Caco-2 (cell line): ENCODE measurements around the gene BIK. TPM values are rescaled to one million over a fixed set of nuclear protein-coding genes. Genes with fewer than 3 reads are reported as not detected.

Source experiments
- BruUV-seq: library from RNA; stranded (reverse); fragments of 400-500 nt; replicated peaks from 2 replicates; lab custom pipeline; 2021; lab: Mats Ljungman, UMichigan
- CTCF ChIA-PET: fragments of 300-600 bp; sonication (Branson Sonifier 250); formaldehyde crosslinking; loops from one replicate; lab custom pipeline; 2022; ENCODE audit warnings: antibody characterized with exemption; lab: Charles Lee
- POLR2A ChIA-PET: fragments of 300-600 bp; sonication (Branson Sonifier 250); formaldehyde crosslinking; loops from one replicate; lab custom pipeline; 2022; ENCODE audit warnings: antibody characterized with exemption; lab: Charles Lee
- DNase-seq, 2 experiments: peaks; one replicate each; pipeline versions ENCODE4 v3.0.0 to v3.0.0-alpha.2; 2020 to 2022
- H3K27me3 ChIP-seq: replicated peaks from 2 replicates; pipeline ENCODE4 v1.6.0; 2011; ENCODE audit warnings: low read length; ENCODE audit not compliant: control insufficient read depth, insufficient read depth
- H3K36me3 ChIP-seq: 2 replicates; pipeline ENCODE4 v1.5.1; 2011; ENCODE audit warnings: low read length; ENCODE audit not compliant: control insufficient read depth, insufficient read depth
- H3K4me1 ChIP-seq: fragments of 250-450 bp; sonication (Bioruptor Pico); 2 replicates; pipeline ENCODE4 v1.5.1; 2020; ENCODE audit warnings: mild to moderate bottlenecking
- H3K4me3 ChIP-seq: 2 replicates; pipeline ENCODE4 v1.5.1; 2011; ENCODE audit warnings: low read depth, mild to moderate bottlenecking, control low read depth, low read length
- H3K9me3 ChIP-seq: fragments of 250-450 bp; sonication (Bioruptor Pico); 2 replicates; pipeline ENCODE4 v1.5.1; 2020; ENCODE audit warnings: mild to moderate bottlenecking, moderate library complexity
- H3K27ac Mint-ChIP-seq: one replicate; pipeline ENCODE4 v1.8.0; 2022; ENCODE audit warnings: mixed read lengths; ENCODE audit not compliant: unreplicated experiment
- H3K27me3 Mint-ChIP-seq: one replicate; pipeline ENCODE4 v1.8.0; 2022; ENCODE audit warnings: mixed read lengths; ENCODE audit not compliant: insufficient read depth, unreplicated experiment
- H3K36me3 Mint-ChIP-seq: one replicate; pipeline ENCODE4 v1.8.0; 2022; ENCODE audit warnings: mild to moderate bottlenecking, mixed read lengths; ENCODE audit not compliant: insufficient read depth, unreplicated experiment
- H3K4me1 Mint-ChIP-seq: one replicate; pipeline ENCODE4 v1.8.0; 2022; ENCODE audit warnings: low read depth, mixed read lengths; ENCODE audit not compliant: unreplicated experiment
- H3K4me3 Mint-ChIP-seq: one replicate; pipeline ENCODE4 v1.8.0; 2022; ENCODE audit warnings: mild to moderate bottlenecking, moderate library complexity, mixed read lengths; ENCODE audit not compliant: unreplicated experiment
- H3K9me3 Mint-ChIP-seq: one replicate; pipeline ENCODE4 v1.8.0; 2022; ENCODE audit warnings: mixed read lengths; ENCODE audit not compliant: unreplicated experiment
- intact Hi-C: fragments of 100-400 bp; cut with micrococcal nuclease; formaldehyde crosslinking; loops from one replicate; pipeline ENCODE4 v1.10.0; 2022; ENCODE audit not compliant: unreplicated experiment
- total RNA-seq: library from RNA; stranded (reverse); gene quantifications from 2 replicates; pipeline ENCODE4 v1.2.3, GENCODE V29; 2022
- TF ChIP-seq, protein P1 (sequence below), 2 experiments: fragments of 200-600 bp in 1 of 2; IDR thresholded peaks; 1 replicate in 1 of 2; 2 replicates in 1 of 2; pipeline versions ENCODE4 v1.5.1 to v1.8.0; 2011 to 2022; ENCODE audit warnings: antibody characterized with exemption in 1 of 2, control low read depth in 1 of 2, inconsistent platforms in 1 of 2, low read depth in 1 of 2, low read length in 1 of 2, mild to moderate bottlenecking in 1 of 2, moderate library complexity in 1 of 2; ENCODE audit not compliant: insufficient read depth in 1 of 2, severe bottlenecking in 1 of 2, unreplicated experiment in 1 of 2

BIK gene
- total RNA-seq, 1 experiment from 2014 or later, result 13.3 TPM

DNA sequence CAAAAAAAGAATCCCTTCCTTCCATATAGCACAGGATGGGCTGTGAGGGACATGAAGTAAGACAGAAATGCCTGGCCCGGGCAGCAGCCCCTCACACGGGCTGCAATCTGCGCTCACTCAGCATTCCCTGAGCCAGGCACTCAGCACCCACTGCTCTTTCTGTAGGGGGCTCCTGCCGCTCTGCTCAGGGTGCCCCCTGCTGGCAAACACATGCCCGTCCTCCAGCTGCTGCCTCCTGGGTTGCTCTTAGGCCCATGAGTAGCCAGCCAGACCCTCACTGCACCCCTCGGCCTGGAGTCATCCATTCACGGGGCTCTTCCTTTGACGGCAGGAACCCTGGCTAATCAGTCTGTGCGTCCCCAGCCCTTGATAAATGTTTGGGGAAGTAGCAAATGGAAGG is 25.7 kb downstream of the BIK start:
- H3K27me3 ChIP-seq, result no peaks in the 10 kb centered on the region
- no peaks in the 10 kb centered on the region for H3K9me3 ChIP-seq
- H3K4me3 Mint-ChIP-seq, result no peak overlapping the region
- H3K36me3 Mint-ChIP-seq, result peaks cover 81% of the 10 kb centered on the region
- no peaks in the 10 kb centered on the region for H3K9me3 Mint-ChIP-seq
- ChIA-PET POLR2A (no interaction called here), CTCF (interaction anchor here (0.6 kb wide), 1 partner anchor 33 kb away, joined by 7 read pairs; no protein-coding TSS in a partner anchor)
- no peaks in the 10 kb centered on the region for H3K4me1 Mint-ChIP-seq
- BruUV-seq, result no TSS peak
- intact Hi-C loops, result no loop called here
- peak in 1 of 2 experiments; percentile 68 for DNase-seq
- H3K4me3 ChIP-seq, result no peak overlapping the region
- peaks cover 6% of the 10 kb centered on the region for H3K36me3 ChIP-seq
- peak overlapping the region; percentile 39 for H3K27ac Mint-ChIP-seq
- no peaks in the 10 kb centered on the region for H3K27me3 Mint-ChIP-seq
- TF ChIP-seq, protein P1, sequence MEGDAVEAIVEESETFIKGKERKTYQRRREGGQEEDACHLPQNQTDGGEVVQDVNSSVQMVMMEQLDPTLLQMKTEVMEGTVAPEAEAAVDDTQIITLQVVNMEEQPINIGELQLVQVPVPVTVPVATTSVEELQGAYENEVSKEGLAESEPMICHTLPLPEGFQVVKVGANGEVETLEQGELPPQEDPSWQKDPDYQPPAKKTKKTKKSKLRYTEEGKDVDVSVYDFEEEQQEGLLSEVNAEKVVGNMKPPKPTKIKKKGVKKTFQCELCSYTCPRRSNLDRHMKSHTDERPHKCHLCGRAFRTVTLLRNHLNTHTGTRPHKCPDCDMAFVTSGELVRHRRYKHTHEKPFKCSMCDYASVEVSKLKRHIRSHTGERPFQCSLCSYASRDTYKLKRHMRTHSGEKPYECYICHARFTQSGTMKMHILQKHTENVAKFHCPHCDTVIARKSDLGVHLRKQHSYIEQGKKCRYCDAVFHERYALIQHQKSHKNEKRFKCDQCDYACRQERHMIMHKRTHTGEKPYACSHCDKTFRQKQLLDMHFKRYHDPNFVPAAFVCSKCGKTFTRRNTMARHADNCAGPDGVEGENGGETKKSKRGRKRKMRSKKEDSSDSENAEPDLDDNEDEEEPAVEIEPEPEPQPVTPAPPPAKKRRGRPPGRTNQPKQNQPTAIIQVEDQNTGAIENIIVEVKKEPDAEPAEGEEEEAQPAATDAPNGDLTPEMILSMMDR (IDR thresholded peaks at IDR 0.05; ENCODE audit: insufficient read depth in 1 of 2, low read depth in 1 of 2, low read length in 1 of 2, severe bottlenecking in 1 of 2, unreplicated experiment in 1 of 2), result peak; percentile 66 to 70
- no peaks in the 10 kb centered on the region for H3K4me1 ChIP-seq

DNA sequence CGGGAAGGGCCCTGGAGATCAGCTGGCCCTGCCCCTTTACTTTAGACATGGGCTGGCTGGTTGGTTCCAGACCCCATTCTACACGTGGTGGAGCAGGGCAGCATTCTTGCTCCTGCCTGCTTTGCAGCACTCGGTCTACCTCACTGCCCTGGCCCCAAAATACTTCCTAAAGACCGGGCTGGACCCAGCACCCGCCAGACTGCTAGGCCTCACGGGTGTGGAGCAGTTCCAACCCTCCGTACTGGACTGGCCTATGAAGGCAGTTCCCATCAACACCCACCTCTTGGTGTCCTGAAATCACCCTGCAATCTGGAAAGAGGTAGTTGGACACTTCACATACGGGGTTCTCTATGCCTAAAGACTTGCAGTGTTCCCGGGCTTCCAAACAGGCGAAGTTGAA is 26.3 kb downstream of the BIK start:
- TF ChIP-seq, protein P1 (IDR thresholded peaks at IDR 0.05; ENCODE audit: insufficient read depth in 1 of 2, low read depth in 1 of 2, low read length in 1 of 2, severe bottlenecking in 1 of 2, unreplicated experiment in 1 of 2), result no peak
- no peaks in the 10 kb centered on the region for H3K4me1 Mint-ChIP-seq
- BruUV-seq, result no TSS peak
- ChIA-PET POLR2A (no interaction called here), CTCF (interaction anchor here (0.6 kb wide), 1 partner anchor 33 kb away, joined by 7 read pairs; no protein-coding TSS in a partner anchor)
- no peaks in the 10 kb centered on the region for H3K9me3 ChIP-seq
- no peak overlapping the region for H3K4me3 ChIP-seq
- H3K27ac Mint-ChIP-seq, result peak overlapping the region; percentile 39
- H3K27me3 Mint-ChIP-seq, result no peaks in the 10 kb centered on the region
- H3K4me3 Mint-ChIP-seq, result no peak overlapping the region
- H3K9me3 Mint-ChIP-seq, result no peaks in the 10 kb centered on the region
- peaks cover 6% of the 10 kb centered on the region for H3K36me3 ChIP-seq
- intact Hi-C loops, result no loop called here
- no peaks in the 10 kb centered on the region for H3K4me1 ChIP-seq
- no peak for DNase-seq
- H3K36me3 Mint-ChIP-seq, result peaks cover 77% of the 10 kb centered on the region
- H3K27me3 ChIP-seq, result no peaks in the 10 kb centered on the region

- peaks cover 5% of the 10 kb centered on the region for H3K36me3 ChIP-seq
- no peaks in the 10 kb centered on the region for H3K9me3 Mint-ChIP-seq
- H3K4me1 ChIP-seq, result peaks cover 7% of the 10 kb centered on the region; the same call in 1 of the 2 replicates
- H3K9me3 ChIP-seq, result no peaks in the 10 kb centered on the region
- no peaks in the 10 kb centered on the region for H3K27me3 Mint-ChIP-seq
- peak; percentile 80 to 90 for DNase-seq
- peaks cover 33% of the 10 kb centered on the region for H3K36me3 Mint-ChIP-seq
- H3K4me1 Mint-ChIP-seq, result no peaks in the 10 kb centered on the region
- ChIA-PET CTCF (interaction anchor here (0.6 kb wide), 1 partner anchor 10 kb away, joined by 5 read pairs; no protein-coding TSS in a partner anchor), POLR2A (interaction anchor here (0.6 to 0.7 kb wide), 5 partner anchors 8 to 850 kb away, joined by 3 to 7 read pairs (median 3); partner anchors contain the start of genes PACSIN2 and TSPO)
- H3K4me3 Mint-ChIP-seq, result peak within 1 kb of the TSS; percentile 81
- H3K27me3 ChIP-seq, result no peaks in the 10 kb centered on the region
- H3K4me3 ChIP-seq, result peak within 1 kb of the TSS; percentile 98
- intact Hi-C loops, result no loop called here
- TSS peak; percentile 63 for BruUV-seq
- TF ChIP-seq, protein P1 (IDR thresholded peaks at IDR 0.05; ENCODE audit: insufficient read depth in 1 of 2, low read depth in 1 of 2, low read length in 1 of 2, severe bottlenecking in 1 of 2, unreplicated experiment in 1 of 2), result no peak
- peak within 1 kb of the TSS; percentile 87 for H3K27ac Mint-ChIP-seq
Measured at GRCh38 chr22:43142880-43143562, 32.5 kb downstream of the BIK start, which contains the start of gene MCAT. MCAT (minus strand) TSS chr22:43143398; CDS start chr22:43143348, 50 bp downstream.
